OCI-LY1 (cell line): ENCODE data around the gene SMG9.

Experiments used
- EZH2 ChIP-seq: fragments of 200-600 bp; sonication (generic), shearing (Covaris generic); IDR thresholded peaks from 2 replicates; pipeline ENCODE4 v1.8.0; 2017; ENCODE audit warnings: borderline replicate concordance, mixed run types, mild to moderate bottlenecking, antibody characterized with exemption, low read length, moderate library complexity, mixed read lengths
- TF ChIP-seq, protein P1 (sequence below): fragments of 200-600 bp; sonication (generic), shearing (Covaris generic); IDR thresholded peaks from 2 replicates; pipeline ENCODE4 v1.5.1; 2017; ENCODE audit warnings: mild to moderate bottlenecking, antibody characterized with exemption, low read length, moderate library complexity, mixed read lengths

DNA sequence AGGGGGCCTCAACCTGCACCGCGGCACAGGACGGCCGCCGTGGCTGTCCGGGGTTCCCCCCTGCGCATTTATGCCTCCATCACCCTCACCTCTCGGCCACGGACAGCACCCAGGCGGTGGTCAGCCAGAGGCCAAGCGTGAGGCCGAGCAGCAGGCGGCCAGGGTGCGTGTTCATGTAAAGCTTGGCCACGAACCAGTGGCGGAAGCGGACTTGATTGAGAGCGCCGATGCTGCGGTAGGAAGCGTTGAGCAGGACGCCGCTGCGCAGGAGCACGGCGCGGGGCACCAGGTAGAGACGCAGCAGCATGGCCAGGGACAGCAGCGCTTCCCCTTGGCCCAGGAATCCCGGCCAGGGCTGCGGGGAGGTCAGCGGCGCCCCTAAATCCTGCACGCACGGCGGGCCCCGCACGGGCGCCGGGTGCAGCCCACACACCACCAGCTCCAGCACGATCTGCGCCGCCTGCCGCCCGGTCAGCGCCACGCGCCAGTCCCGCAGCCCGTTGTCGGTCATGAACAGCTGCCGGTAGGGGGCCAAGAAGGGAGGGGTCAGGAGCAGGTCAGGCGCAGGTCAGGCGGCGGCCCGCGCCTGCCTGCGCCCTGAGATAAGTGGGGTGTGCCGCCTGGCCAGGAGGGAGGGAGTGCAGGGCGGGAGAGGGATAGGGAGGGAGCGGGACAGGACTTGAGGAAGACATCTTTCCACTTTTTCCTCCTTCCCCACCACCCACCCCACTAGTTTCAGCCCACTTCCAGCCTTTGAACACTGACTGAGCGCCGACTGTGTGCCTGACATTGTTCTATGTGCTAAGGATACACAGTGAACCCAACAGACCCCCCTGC, 19.6 kb upstream of the SMG9 start:
- no peak for TF ChIP-seq EZH2
- TF ChIP-seq, protein P1, sequence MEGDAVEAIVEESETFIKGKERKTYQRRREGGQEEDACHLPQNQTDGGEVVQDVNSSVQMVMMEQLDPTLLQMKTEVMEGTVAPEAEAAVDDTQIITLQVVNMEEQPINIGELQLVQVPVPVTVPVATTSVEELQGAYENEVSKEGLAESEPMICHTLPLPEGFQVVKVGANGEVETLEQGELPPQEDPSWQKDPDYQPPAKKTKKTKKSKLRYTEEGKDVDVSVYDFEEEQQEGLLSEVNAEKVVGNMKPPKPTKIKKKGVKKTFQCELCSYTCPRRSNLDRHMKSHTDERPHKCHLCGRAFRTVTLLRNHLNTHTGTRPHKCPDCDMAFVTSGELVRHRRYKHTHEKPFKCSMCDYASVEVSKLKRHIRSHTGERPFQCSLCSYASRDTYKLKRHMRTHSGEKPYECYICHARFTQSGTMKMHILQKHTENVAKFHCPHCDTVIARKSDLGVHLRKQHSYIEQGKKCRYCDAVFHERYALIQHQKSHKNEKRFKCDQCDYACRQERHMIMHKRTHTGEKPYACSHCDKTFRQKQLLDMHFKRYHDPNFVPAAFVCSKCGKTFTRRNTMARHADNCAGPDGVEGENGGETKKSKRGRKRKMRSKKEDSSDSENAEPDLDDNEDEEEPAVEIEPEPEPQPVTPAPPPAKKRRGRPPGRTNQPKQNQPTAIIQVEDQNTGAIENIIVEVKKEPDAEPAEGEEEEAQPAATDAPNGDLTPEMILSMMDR: no peak
